ENCODE results near the gene NR1H2.
A peak's percentile ranks its signal among the peaks of the same experiment; 100 is the strongest.

Gene NR1H2

DNA sequence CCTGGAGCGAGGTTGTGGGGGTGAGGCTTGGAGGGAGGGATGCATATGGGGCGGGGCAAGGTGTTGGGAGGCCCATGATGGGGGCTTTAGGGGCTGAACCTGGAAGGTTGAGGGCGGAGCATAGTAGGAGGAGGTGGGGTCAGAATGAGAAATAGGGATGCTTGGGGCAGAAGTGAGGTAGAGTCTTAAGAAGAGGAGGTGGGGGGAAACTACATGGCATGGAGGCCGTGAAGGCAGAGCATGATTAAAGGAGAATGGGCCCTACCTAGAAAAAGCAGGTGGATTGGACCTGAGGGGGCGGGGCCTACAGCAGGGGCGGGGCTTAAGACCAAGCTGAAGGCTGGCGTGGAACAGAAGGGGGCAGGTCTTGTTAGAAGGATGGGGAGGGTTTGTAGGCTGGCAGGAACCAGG, 799 bp downstream of the NR1H2 start:
- H3K27me3 ChIP-seq (ENCODE audit: control insufficient read depth, insufficient read depth, low read length): no peaks in the 10 kb centered on the region
- no peak overlapping the region for H3K9ac ChIP-seq (ENCODE audit: low read length)
- no peaks in the 10 kb centered on the region for H3K4me1 ChIP-seq (ENCODE audit: control insufficient read depth, insufficient read depth, low read length)
- peaks cover 36% of the 10 kb centered on the region for H3K36me3 ChIP-seq (ENCODE audit: control insufficient read depth, insufficient read depth, low read length)
- no peak overlapping the region for H3K27ac ChIP-seq (ENCODE audit: low read depth, low read length)
- peak overlapping the region; percentile 19 for H3K4me3 ChIP-seq (ENCODE audit: low read length)

DNA sequence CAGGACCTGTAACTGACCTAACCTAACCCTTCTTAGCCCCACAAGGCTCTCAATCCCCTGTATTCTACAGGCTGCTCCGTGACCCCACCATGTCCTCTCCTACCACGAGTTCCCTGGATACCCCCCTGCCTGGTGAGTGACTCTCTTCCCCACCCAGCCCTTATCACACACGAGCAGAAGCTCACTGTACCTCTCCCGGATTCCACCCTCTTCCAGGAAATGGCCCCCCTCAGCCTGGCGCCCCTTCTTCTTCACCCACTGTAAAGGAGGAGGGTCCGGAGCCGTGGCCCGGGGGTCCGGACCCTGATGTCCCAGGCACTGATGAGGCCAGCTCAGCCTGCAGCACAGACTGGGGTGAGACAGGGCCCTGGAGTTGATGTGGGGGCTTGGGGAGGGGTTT, 1.3 kb downstream of the NR1H2 start:
- Histone ChIP-seq H3K9ac (ENCODE audit: low read length) (no peak overlapping the region), H3K36me3 (ENCODE audit: control insufficient read depth, insufficient read depth, low read length) (peaks cover 38% of the 10 kb centered on the region), H3K4me1 (ENCODE audit: control insufficient read depth, insufficient read depth, low read length) (no peaks in the 10 kb centered on the region), H3K27ac (ENCODE audit: low read depth, low read length) (no peak overlapping the region), H3K27me3 (ENCODE audit: control insufficient read depth, insufficient read depth, low read length) (no peaks in the 10 kb centered on the region), H3K4me3 (ENCODE audit: low read length) (no peak overlapping the region)

- Histone ChIP-seq H3K27me3 (ENCODE audit: control insufficient read depth, insufficient read depth, low read length) (no peaks in the 10 kb centered on the region), H3K36me3 (ENCODE audit: control insufficient read depth, insufficient read depth, low read length) (peaks cover 40% of the 10 kb centered on the region), H3K4me3 (ENCODE audit: low read length) (no peak overlapping the region), H3K27ac (ENCODE audit: low read depth, low read length) (no peak overlapping the region), H3K9ac (ENCODE audit: low read length) (no peak overlapping the region), H3K4me1 (ENCODE audit: control insufficient read depth, insufficient read depth, low read length) (no peaks in the 10 kb centered on the region)
Observed at GRCh38 chr19:50378169-50378862, 2.1 kb downstream of the NR1H2 start.

DNA sequence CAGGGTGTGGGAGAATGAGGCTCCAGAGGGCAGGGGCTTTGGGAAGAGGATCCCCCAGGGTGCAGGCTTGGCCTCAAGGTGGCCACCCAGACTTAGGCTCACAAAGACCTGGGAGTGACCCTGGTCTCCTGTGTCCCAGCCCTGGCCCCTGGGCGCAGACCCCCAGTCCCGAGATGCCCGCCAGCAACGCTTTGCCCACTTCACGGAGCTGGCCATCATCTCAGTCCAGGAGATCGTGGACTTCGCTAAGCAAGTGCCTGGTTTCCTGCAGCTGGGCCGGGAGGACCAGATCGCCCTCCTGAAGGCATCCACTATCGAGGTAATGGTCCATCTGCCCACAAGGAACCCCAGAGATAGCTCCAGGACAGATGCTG, 2.6 kb downstream of the NR1H2 start:
- H3K27ac ChIP-seq (ENCODE audit: low read depth, low read length): no peak overlapping the region
- H3K36me3 ChIP-seq (ENCODE audit: control insufficient read depth, insufficient read depth, low read length): peaks cover 40% of the 10 kb centered on the region
- H3K4me1 ChIP-seq (ENCODE audit: control insufficient read depth, insufficient read depth, low read length): no peaks in the 10 kb centered on the region
- H3K4me3 ChIP-seq (ENCODE audit: low read length): no peak overlapping the region
- no peaks in the 10 kb centered on the region for H3K27me3 ChIP-seq (ENCODE audit: control insufficient read depth, insufficient read depth, low read length)
- no peak overlapping the region for H3K9ac ChIP-seq (ENCODE audit: low read length)

DNA sequence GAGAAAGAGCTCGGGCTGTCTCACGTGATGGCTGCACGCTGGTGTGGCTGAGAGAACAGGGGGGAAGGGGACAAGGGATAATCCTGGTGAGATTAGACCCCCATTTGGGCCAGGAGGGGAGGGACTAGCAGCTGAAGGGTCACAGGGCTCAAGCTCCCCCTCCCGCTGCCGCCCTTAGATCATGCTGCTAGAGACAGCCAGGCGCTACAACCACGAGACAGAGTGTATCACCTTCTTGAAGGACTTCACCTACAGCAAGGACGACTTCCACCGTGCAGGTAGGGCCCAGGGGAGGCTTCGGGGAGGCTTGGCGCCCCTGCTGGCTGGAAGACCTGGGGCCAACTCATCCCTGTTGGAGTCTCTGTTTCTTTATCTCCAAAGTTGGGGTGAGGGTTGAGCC, 3.3 kb downstream of the NR1H2 start:
- no peak overlapping the region for H3K27ac ChIP-seq (ENCODE audit: low read depth, low read length)
- H3K27me3 ChIP-seq (ENCODE audit: control insufficient read depth, insufficient read depth, low read length): no peaks in the 10 kb centered on the region
- no peak overlapping the region for H3K4me3 ChIP-seq (ENCODE audit: low read length)
- H3K4me1 ChIP-seq (ENCODE audit: control insufficient read depth, insufficient read depth, low read length): no peaks in the 10 kb centered on the region
- H3K36me3 ChIP-seq (ENCODE audit: control insufficient read depth, insufficient read depth, low read length): peaks cover 40% of the 10 kb centered on the region
- H3K9ac ChIP-seq (ENCODE audit: low read length): no peak overlapping the region

- Histone ChIP-seq H3K36me3 (ENCODE audit: control insufficient read depth, insufficient read depth, low read length) (peaks cover 40% of the 10 kb centered on the region), H3K9ac (ENCODE audit: low read length) (no peak overlapping the region), H3K4me1 (ENCODE audit: control insufficient read depth, insufficient read depth, low read length) (peaks cover 5% of the 10 kb centered on the region), H3K27me3 (ENCODE audit: control insufficient read depth, insufficient read depth, low read length) (no peaks in the 10 kb centered on the region), H3K27ac (ENCODE audit: low read depth, low read length) (no peak overlapping the region), H3K4me3 (ENCODE audit: low read length) (no peak overlapping the region)
Observed at GRCh38 chr19:50380137-50380536, 3.9 kb downstream of the NR1H2 start.

GRCh38 chr19:50380751-50381151, 4.5 kb downstream of the NR1H2 start:
- Histone ChIP-seq H3K27ac (ENCODE audit: low read depth, low read length) (no peak overlapping the region), H3K36me3 (ENCODE audit: control insufficient read depth, insufficient read depth, low read length) (peaks cover 40% of the 10 kb centered on the region), H3K4me3 (ENCODE audit: low read length) (no peak overlapping the region), H3K27me3 (ENCODE audit: control insufficient read depth, insufficient read depth, low read length) (no peaks in the 10 kb centered on the region), H3K4me1 (ENCODE audit: control insufficient read depth, insufficient read depth, low read length) (peaks cover 6% of the 10 kb centered on the region), H3K9ac (ENCODE audit: low read length) (no peak overlapping the region)

DNA sequence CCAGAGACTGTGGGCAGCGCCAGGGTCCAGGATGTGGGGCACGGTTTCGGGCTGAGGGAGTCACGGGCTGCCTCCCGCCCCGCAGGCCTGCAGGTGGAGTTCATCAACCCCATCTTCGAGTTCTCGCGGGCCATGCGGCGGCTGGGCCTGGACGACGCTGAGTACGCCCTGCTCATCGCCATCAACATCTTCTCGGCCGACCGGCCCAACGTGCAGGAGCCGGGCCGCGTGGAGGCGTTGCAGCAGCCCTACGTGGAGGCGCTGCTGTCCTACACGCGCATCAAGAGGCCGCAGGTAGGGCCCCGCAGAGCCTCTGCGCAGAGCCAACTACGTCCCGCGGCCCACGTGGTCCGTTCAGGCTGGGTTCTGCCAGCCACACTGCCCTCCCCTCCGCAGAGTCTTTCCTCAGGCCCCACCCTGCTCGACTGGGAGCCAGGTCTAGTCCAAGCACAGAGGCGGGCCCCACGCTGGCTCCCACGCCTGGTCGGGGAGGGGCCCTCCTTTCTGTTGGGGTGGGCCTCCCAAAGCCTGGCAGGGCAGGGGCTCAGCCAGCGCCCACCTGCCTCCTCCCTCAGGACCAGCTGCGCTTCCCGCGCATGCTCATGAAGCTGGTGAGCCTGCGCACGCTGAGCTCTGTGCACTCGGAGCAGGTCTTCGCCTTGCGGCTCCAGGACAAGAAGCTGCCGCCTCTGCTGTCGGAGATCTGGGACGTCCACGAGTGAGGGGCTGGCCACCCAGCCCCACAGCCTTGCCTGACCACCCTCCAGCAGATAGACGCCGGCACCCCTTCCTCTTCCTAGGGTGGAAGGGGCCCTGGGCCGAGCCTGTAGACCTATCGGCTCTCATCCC, 5.8 kb downstream of the NR1H2 start:
- Histone ChIP-seq H3K36me3 (ENCODE audit: control insufficient read depth, insufficient read depth, low read length) (peaks cover 40% of the 10 kb centered on the region), H3K4me3 (ENCODE audit: low read length) (no peak overlapping the region), H3K27me3 (ENCODE audit: control insufficient read depth, insufficient read depth, low read length) (no peaks in the 10 kb centered on the region), H3K27ac (ENCODE audit: low read depth, low read length) (no peak overlapping the region), H3K4me1 (ENCODE audit: control insufficient read depth, insufficient read depth, low read length) (peaks cover 6% of the 10 kb centered on the region), H3K9ac (ENCODE audit: low read length) (no peak overlapping the region)

- Histone ChIP-seq H3K4me3 (ENCODE audit: low read length) (peak overlapping the region; percentile 71), H3K27me3 (ENCODE audit: control insufficient read depth, insufficient read depth, low read length) (no peaks in the 10 kb centered on the region), H3K4me1 (ENCODE audit: control insufficient read depth, insufficient read depth, low read length) (peaks cover 6% of the 10 kb centered on the region), H3K36me3 (ENCODE audit: control insufficient read depth, insufficient read depth, low read length) (peaks cover 32% of the 10 kb centered on the region), H3K9ac (ENCODE audit: low read length) (no peak overlapping the region), H3K27ac (ENCODE audit: low read depth, low read length) (peak overlapping the region; percentile 88)
Observed at GRCh38 chr19:50383001-50383851, 7.0 kb downstream of the NR1H2 start.

DNA sequence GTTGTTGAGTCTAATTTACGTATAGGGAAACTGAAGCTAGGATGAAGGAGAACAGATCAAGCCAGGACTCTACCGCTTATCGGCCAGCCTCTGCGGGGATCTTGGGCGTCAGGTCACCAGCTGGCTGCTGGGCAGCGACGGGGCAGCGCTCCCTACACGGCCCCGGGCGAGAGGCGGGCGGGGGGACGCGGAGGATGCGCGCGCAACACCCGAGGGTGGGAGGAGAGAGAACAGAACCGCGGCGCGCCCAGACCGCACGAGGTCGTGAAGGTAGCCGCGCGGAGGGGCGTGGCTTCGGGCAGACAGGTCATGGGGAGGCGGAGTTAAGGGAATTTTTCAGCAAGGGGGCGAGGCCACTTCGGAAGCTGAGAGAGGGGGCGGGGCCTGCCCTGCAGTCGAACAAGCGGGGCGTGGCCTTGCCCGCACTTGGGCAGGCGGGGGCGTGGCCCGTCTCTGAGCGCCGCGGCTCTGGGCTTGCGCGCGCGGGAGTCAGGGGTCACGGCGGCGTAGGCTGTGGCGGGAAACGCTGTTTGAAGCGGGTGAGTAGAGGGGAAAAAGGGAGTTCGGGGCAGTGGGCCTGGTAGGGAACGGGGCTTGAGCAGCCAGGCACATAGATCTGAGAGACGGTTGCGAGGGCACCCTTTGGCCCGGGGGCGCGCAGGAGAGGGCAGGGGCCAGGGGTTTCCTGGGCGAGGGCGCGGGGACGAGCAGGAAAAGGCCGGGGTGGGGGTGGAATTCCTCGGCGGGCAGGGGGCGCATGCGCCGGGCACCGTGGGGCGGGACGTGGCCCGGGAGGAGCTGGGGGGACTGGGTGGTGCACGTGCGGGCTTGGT, 7.8 kb downstream of the NR1H2 start, which contains the start of gene POLD1:
POLD1 (plus strand) TSS at position 496 of the 833 bp plus-strand sequence. CDS start 14,505 bp downstream, outside the sequence.
- Histone ChIP-seq H3K9ac (ENCODE audit: low read length) (peak within 1 kb of the TSS; percentile 35), H3K4me1 (ENCODE audit: control insufficient read depth, insufficient read depth, low read length) (peaks cover 6% of the 10 kb centered on the region), H3K36me3 (ENCODE audit: control insufficient read depth, insufficient read depth, low read length) (peaks cover 24% of the 10 kb centered on the region), H3K27me3 (ENCODE audit: control insufficient read depth, insufficient read depth, low read length) (no peaks in the 10 kb centered on the region), H3K4me3 (ENCODE audit: low read length) (peak within 1 kb of the TSS; percentile 71), H3K27ac (ENCODE audit: low read depth, low read length) (peak within 1 kb of the TSS; percentile 88)

GRCh38 chr19:50384685-50385535, 8.7 kb downstream of the NR1H2 start:
- H3K4me1 ChIP-seq (ENCODE audit: control insufficient read depth, insufficient read depth, low read length): peaks cover 6% of the 10 kb centered on the region
- no peaks in the 10 kb centered on the region for H3K27me3 ChIP-seq (ENCODE audit: control insufficient read depth, insufficient read depth, low read length)
- peak overlapping the region; percentile 71 for H3K4me3 ChIP-seq (ENCODE audit: low read length)
- peaks cover 15% of the 10 kb centered on the region for H3K36me3 ChIP-seq (ENCODE audit: control insufficient read depth, insufficient read depth, low read length)
- peak overlapping the region; percentile 88 for H3K27ac ChIP-seq (ENCODE audit: low read depth, low read length)
- peak overlapping the region; percentile 35 for H3K9ac ChIP-seq (ENCODE audit: low read length)

Data from rectal smooth muscle tissue (tissue), 1 donor.